Transverse colon (tissue), 4 donors: Measurements from ENCODE around the gene PKP3.

Experiments used
- EP300 ChIP-seq: sonication (generic); formaldehyde crosslinking; IDR thresholded peaks from one replicate; pipeline ENCODE4 v1.6.1; 2017; ENCODE audit warnings: antibody characterized with exemption, low read depth
- POLR2A ChIP-seq: fragments of 450-650 bp; IDR thresholded peaks from one replicate; pipeline ENCODE4 v1.6.1; 2016; ENCODE audit warnings: antibody characterized with exemption, mild to moderate bottlenecking, moderate library complexity
- POLR2AphosphoS5 ChIP-seq, 3 donors: sonication (generic); formaldehyde crosslinking; IDR thresholded peaks; one replicate each; pipeline ENCODE4 v1.6.1; 2016; ENCODE audit warnings: antibody characterized with exemption in 3 of 3
- TF ChIP-seq, protein P1 (sequence below), 5 experiments: fragments of 200-600 bp in 3 of 5; fragments of 450-650 bp in 2 of 5; sonication (generic) in 3 of 5; IDR thresholded peaks; 1 replicate in 2 of 5; 2 replicates in 3 of 5; pipeline ENCODE4 v1.5.1; 2016 to 2017; ENCODE audit warnings: antibody characterized with exemption in 5 of 5, inconsistent platforms in 3 of 5, mild to moderate bottlenecking in 2 of 5, moderate library complexity in 1 of 5

DNA sequence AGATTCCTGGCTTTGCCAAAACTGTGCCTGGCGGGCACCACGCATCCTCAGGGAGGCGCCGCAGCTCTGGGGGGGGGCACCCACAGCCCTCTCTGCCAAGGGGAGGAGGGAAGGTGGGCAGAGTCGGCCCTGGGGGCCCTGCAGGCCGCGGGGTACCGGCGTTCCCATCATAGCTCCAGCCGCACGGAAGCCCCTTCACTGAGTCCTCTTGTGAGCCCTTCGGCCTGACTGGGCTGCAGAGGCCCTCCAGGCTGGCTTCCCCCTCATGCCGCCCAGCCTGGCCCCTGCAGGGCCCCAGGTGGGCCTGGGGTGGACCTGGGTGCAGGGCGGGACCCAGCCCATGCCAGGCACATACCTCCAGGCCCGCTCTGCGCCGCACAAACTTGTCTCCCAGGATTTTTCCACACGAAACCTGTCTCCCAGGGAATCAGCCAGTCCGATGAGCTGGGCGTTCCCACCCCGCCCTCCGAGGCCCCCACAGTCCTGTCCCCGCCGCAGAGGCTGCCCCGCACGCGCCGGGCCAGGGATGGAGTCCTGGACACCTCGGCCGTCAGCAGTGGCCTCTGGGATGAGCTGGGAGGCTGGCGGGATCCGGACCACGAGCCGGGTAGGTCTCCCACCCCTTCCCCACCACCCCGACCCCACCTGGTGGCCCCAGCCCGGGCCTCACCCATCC, 1.8 kb upstream of the PKP3 start:
- TF ChIP-seq POLR2A (no peak), EP300 (no peak), POLR2AphosphoS5 (IDR thresholded peaks at IDR 0.05) (no peak)
- TF ChIP-seq, protein P1, sequence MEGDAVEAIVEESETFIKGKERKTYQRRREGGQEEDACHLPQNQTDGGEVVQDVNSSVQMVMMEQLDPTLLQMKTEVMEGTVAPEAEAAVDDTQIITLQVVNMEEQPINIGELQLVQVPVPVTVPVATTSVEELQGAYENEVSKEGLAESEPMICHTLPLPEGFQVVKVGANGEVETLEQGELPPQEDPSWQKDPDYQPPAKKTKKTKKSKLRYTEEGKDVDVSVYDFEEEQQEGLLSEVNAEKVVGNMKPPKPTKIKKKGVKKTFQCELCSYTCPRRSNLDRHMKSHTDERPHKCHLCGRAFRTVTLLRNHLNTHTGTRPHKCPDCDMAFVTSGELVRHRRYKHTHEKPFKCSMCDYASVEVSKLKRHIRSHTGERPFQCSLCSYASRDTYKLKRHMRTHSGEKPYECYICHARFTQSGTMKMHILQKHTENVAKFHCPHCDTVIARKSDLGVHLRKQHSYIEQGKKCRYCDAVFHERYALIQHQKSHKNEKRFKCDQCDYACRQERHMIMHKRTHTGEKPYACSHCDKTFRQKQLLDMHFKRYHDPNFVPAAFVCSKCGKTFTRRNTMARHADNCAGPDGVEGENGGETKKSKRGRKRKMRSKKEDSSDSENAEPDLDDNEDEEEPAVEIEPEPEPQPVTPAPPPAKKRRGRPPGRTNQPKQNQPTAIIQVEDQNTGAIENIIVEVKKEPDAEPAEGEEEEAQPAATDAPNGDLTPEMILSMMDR (IDR thresholded peaks at IDR 0.05) = no peak
